Forelimb muscle (tissue), 1 donor: ENCODE data around the gene WWOX. TPM values are rescaled to one million over a fixed set of nuclear protein-coding genes. Genes with fewer than 3 reads are reported as not detected.

Source experiments
- DNase-seq: peaks from one replicate; pipeline ENCODE4 v3.0.0-alpha.2; 2013; ENCODE audit warnings: low read depth
- polyA plus RNA-seq: library from polyadenylated mRNA; unstranded; fragments of 120-200 nt; gene quantifications from one replicate; pipeline ENCODE4 v1.2.1, GENCODE V29; 2013; ENCODE audit not compliant: insufficient read length

WWOX gene
- polyA plus RNA-seq, 1 donor, result 11.9 TPM

- DNase-seq, result no peak
These were observed 1034.8 kb downstream of the WWOX start for GRCh38 chr16:79134300-79134699.

DNA sequence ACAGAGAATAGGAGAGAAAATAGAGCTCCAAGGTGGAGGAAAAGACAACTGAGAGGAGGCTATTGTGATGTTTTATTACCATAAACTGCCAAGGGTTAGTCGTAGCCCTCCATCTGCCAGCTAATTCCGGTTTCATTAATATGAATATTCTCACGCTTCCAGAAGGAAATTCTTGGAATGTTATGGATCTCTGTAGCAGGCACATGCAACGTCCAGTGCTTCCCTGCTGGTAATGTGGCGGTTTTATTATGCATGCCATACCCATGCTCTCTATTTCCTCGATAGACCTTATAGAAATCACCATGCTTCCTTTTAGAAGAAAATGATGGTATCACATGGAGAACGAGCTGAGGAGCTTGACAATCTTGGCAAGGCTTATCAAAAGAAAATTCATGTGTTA lies 1037.5 kb downstream of the WWOX start:
- no peak for DNase-seq

DNA sequence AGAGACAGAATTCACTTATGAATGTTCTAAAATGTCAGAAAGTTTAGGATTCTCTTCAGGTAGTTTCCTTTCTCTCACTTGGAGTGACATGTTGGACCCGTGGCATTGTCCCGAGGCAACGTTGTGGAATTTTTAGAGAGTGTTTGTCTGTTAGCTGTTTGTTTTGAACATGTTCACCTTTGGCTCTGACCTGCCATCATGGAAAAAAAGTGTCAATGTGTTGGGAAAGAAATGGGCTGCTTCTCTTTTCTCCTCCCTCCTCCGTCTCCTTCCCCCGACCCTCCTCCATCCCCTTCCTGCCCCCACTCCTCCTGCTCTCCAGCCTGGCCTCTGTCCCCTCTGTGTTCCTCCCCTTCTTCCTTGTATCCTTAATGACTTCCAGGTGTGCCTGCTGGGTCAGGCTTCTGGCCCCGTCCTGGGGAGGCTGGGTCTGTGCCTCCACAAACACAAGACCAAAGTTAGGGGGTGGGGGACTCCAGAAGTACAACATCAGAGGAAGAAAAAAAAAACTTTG lies 1038.0 kb downstream of the WWOX start:
- DNase-seq, result no peak

DNA sequence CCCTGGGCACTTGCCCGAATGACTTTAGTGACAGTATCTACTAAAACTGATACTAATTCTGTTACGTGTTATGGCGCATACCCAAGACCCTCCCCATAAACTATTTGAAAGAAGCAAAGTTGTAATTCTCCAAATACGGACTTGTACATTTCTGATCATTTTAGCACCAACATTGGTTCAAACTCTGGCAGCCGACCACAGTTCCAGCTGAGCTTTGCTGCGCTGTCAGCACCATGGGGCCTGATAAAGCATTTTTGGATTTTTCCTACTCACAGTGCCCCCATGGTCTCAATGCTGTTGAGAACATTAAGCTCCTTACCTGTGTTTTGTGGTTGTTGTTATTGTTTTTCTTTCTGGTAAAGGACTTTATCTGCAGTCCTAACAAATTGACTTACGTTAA lies 1040.3 kb downstream of the WWOX start:
- no peak for DNase-seq

DNA sequence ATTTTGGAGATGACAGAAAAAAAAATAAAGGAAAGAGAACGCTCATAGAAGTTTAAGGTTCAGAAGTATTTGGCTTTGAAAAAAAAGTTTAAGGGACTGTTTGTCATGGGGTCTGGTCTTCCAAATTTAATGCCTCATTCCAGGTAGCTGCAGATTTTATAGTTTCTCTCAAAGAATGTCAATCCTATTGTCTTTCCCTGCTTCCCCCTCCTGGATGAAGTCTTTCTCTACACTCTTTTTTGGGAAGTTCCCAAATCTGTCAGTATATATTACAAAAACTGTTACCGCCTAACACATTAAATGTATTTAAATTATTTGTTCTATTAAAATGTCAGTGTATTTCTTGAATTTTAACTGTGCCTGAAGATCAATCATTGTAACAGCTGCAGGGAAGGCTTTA lies 1043.6 kb downstream of the WWOX start:
- DNase-seq, result no peak

- DNase-seq, result no peak
These were observed 1050.7 kb downstream of the WWOX start for GRCh38 chr16:79150151-79150550.

- DNase-seq, result no peak
These were observed 1051.3 kb downstream of the WWOX start for GRCh38 chr16:79150632-79151310.

GRCh38 chr16:79154086-79154485 lies 1054.6 kb downstream of the WWOX start:
- DNase-seq, result no peak

DNA sequence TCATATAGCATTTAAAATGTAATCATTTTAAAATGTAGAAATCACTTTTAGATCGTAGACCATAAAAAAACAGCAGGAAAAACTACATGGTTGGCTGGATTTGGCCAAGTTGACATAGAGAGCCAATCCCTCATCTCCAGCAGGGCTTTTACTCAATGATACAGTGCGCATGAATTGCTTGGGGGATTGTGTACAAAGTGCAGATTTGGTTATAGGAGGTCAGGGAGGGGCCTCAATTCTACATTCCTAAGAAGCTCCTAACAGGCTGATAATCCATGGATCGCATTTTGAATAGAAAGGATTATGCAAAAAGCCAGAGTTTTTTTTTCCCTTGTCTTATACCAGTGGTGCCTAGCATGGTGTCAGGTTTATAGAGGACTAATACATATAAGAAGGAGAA lies 1056.0 kb downstream of the WWOX start:
- no peak for DNase-seq

DNA sequence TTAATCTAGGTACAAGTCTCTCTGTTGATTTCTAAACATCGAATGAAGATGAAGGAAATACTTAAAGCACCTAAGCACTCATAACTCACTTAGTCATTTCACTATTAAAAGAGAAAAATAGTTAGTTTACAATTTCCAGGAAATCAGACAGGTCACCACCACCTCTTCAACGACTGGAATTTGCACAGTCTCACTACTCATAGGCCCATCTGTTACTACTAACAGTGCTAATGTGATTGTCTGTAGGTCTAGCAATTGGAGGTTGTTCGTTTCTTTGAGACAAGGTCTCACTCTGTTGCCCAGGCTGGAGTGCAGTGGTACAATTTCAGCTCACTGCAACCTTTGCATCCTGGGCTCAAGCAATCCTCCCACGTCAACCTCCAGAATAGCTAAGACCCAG lies 1056.5 kb downstream of the WWOX start:
- no peak for DNase-seq

DNA sequence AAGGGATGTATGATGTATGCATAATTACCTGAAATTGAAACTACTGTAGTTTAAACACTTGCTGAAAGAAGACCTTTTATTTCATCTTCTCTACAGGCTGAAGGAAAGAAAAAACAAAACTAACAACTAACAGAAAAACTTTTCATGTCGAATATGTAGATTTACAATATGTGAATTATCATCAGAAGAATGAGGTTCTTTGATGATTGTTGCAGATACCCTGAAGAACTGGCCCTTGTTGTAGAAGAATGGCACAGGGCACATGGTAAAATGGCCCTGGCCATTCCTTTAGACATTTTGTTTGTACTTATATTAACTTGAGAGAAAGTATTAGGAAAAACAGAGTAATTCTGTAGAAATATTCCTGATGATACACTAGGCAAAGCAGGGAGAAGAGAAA lies 1057.3 kb downstream of the WWOX start:
- DNase-seq, result no peak

- DNase-seq, result no peak
These were observed 1058.9 kb downstream of the WWOX start for GRCh38 chr16:79158337-79158736.

- DNase-seq, result no peak
These were observed 1060.0 kb downstream of the WWOX start for GRCh38 chr16:79159261-79160049.

- no peak for DNase-seq
These were observed 1063.5 kb downstream of the WWOX start for GRCh38 chr16:79162977-79163376.

GRCh38 chr16:79163691-79164387 lies 1064.4 kb downstream of the WWOX start:
- no peak for DNase-seq

DNA sequence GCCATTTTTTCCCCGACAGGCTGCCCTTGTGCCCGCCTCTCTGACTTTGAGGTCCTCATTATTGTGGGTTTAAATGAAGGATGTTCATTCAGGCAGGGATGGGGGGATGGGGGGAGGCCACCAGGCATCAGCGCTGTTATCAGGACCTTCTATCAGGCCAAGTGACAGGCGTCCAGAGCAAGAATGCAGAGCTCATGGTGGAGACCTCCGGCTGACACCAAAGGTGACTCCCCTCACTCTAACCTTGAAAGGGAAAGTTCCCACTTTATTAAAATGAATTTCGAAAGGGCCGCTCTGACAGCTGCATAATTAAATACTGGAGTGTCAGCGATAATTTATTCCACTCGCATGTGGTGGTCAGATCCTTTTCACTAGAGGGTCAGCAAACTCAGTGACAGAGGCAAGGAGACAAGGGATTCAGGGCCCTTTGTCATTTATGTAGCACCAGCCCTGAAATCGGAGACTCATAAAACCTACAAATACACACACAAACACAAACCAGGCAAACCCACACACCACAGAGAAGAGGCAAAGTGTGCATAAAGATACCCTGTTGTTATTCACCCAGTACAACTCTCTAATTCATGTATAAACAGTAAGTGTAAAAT lies 1065.0 kb downstream of the WWOX start:
- no peak for DNase-seq

DNA sequence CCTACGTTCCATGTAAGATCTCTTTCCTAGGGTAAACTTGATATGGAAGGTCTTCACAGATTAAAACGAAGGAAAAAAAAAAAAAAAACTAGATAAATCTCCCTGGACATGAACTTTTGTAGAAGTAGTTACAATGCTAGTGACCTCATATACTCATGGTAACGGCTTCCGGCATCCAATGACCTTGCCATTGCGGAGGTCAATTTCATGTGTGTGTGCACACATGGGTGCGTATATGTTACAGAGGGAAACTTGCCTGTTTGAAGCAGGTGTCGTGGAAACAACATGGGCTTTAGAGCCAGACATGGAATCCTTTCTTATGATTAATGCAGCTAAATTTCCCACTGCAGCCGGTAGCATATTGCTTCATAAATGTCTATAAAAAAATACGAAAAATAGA lies 1065.6 kb downstream of the WWOX start:
- DNase-seq, result no peak

- no peak for DNase-seq
These were observed 1066.1 kb downstream of the WWOX start for GRCh38 chr16:79165506-79165905.

- DNase-seq, result no peak
These were observed 1068.4 kb downstream of the WWOX start for GRCh38 chr16:79167893-79168292.

DNA sequence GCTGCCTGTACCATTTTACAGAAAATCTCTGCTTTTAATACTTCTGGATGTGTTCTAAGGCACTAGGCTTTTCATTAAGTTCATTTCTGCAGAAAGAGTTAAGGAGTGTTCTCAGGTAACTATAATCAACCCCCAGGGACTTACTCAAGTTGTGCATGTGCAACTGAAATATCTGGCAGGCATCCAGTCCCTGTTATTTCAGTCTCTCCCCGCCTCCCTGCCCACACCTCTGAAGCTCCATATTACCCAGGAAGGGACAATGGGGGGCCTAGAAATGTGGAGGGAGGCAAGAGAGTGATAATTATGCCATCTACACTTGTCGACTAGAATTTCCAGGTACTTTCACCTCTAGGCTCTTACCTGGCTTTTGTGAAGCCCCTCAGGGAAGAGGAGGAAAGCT lies 1068.9 kb downstream of the WWOX start:
- no peak for DNase-seq

DNA sequence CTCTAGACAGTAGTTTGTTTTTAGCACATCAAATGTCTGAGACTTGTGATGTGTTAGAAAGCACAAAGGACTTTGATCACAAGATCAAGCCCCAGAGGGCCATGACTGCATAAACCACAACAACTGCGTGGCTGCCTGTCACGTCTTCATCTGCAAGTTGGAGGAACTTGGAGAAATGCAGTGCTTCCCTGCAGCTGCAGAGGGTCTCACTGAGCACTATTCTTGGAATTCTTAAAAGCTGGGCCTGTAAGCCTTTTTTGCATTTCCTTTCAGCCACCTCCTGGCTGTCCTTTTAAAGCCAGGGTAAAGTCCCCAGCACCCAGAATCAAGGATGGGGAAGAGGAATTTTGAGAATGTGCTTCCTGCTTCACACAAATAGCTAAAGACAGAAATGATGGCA lies 1069.8 kb downstream of the WWOX start:
- DNase-seq, result no peak

DNA sequence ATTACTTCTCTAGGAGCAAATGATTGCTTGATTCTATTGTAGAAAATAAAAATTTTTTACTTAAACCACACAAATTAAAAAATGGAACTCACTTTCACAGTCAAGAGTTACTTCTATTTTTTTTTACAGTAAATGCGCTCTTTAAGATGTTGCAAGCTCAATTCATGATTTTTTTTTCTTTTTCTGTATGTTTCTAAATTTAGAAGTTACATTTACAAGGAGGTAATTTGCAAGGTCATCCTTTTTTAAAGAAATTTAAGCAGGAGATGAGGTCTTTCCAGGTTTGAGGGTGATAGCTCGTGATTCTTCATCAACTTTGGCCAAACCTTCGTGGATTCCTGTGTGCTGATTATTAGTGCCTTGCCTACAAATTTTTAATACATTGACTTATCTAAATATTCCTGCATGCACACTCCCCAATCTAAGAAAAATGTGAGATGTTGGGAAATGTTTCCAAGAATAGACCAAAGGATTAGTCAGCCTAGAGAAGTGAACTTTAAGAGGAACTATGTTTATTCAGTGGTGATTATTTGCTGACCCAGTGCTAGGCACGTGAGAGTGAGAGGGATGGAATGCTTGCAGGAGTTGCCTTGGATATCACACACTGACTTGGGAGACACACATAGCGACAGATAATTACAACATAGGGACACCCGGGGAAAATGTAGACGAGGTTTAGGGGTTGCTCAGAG lies 1071.2 kb downstream of the WWOX start:
- DNase-seq, result no peak
